DLD1 (cell line): ENCODE results near the gene SLC36A3.
"Not testable (repeated sequence)": the region's sequence is repeated elsewhere in the genome, so short reads cannot be mapped to it uniquely, and the experiment has no call there.

ENCODE experiments used
- in situ Hi-C: cut with HindIII; loops from 2 replicates; pipeline ENCODE4 v1.10.0; 2017; ENCODE audit warnings: low sequenced_read_pairs

Gene SLC36A3

DNA sequence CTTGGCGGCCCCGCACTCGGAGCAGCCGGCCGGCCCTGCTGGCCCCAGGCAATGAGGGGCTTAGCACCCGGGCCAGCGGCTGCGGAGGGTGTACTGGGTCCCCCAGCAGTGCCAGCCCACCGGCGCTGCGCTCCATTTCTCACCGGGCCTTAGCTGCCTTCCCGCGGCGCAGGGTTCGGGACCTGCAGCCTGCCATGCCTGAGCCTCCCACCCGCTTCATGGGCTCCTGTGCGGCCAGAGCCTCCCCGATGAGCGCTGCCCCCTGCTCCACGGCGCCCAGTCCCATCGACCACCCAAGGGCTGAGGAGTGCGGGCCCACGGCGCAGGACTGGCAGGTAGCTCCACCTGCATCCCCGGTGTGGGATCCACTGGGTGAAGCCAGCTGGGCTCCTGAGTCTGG is 5.7 kb upstream of the SLC36A3 start:
- in situ Hi-C loops, result not testable (repeated sequence)

DNA sequence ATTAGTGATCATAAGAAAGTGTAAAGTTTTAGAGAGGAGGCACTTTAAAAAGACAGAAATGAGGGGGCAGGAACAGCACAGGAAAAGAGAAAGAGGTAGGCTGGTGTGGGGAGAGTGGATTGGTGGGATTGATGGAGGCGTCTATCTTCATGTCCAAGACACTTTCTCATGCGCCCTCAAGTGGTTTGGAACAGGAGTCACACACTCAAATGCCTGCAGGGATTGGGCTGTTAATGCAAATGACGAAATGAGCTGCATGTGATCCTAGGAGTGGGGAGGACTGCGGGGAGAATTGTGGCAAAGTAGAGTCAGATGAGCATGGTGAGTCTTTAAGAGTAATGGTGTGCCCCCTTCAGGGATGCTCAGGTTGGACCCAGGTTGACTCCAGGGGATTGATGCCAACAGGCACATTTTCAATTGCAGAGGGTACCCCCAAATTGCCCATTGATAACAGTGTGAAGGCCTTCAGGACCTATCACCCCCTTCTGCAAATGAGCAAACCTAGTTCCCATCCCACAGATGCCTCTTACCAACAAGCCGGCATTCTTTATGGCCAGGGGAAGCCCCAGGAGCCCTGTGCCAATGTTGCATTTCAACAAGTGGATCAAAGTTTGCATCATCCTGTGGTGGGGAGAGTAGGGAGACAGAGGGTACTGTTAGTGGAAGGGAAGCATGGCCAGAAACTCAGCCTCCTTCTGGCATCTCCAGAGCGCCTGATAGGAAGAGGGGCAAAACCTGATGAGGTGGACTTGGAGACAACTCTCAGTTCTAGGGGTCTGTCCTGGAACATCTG is 5.3 kb downstream of the SLC36A3 start:
- in situ Hi-C loops, result no loop called here

GRCh38 chr5:151296974-151297373 is 6.6 kb downstream of the SLC36A3 start:
- in situ Hi-C loops, result no loop called here

- in situ Hi-C loops, result no loop called here
Measured at GRCh38 chr5:151296478-151296830, 7.1 kb downstream of the SLC36A3 start.

GRCh38 chr5:151295791-151296477 is 7.6 kb downstream of the SLC36A3 start:
- in situ Hi-C loops, result no loop called here

DNA sequence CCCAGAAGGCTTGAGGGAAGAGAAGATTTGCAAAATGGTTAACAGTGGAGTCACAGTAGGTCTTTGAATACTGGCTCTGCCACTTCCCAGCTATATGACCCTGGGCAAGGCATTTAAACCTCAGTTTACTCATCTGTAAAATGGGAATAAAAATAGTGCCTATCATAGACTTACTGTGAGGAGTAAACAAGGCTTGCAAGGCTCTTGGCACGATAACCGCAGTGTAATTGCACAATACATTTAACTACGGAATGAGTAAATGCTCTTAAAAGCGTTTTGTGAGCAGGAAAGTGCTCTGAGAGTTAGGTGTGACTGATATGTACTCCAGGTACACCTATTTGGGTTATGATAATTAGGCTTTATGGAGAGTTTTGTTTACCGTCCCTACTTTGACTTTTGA is 8.4 kb downstream of the SLC36A3 start:
- in situ Hi-C loops, result no loop called here

- in situ Hi-C loops, result no loop called here
Measured at GRCh38 chr5:151293624-151294023, 9.9 kb downstream of the SLC36A3 start.

DNA sequence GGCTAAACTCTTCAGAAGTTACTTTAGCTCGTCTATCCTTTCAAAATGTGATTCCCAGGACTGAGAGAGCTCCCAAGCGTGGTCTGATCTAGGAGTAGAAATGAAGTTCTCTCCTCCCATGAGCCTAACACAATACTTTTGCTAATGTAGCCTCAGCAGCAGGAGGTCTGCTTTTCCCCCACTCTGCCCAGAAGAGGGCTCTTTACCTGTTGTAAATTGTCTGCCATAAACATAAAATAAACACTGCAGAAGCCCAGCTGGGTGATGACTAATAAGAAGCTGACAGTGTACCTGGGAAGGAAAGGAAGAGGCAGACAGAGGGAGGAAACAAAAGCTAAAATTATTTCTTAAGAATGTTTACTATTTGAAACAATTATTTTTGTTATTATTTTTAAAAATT is 15.4 kb downstream of the SLC36A3 start:
- in situ Hi-C loops, result no loop called here

- in situ Hi-C loops, result no loop called here
Measured at GRCh38 chr5:151286246-151286645, 17.3 kb downstream of the SLC36A3 start.

DNA sequence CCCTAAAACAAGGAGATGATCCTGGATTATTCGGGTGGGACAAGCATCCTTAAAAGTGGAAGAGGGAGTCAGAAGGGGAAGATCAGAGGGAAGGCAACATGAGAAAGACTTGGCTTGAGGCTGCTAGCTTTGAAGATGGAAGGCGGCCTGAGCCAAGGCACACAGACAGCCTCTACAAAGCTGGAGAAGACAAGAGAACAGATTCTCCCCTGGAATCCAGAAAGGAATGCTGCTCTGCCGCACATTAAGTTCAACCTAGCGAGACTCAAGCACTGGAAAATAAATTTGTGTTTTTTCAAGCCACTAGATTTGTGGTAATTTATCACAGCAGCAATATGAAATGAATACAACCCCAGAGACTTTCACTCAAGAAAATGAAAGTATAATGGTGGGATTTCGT is 17.9 kb downstream of the SLC36A3 start:
- in situ Hi-C loops, result no loop called here

GRCh38 chr5:151284392-151284967 is 19.1 kb downstream of the SLC36A3 start:
- in situ Hi-C loops, result no loop called here

DNA sequence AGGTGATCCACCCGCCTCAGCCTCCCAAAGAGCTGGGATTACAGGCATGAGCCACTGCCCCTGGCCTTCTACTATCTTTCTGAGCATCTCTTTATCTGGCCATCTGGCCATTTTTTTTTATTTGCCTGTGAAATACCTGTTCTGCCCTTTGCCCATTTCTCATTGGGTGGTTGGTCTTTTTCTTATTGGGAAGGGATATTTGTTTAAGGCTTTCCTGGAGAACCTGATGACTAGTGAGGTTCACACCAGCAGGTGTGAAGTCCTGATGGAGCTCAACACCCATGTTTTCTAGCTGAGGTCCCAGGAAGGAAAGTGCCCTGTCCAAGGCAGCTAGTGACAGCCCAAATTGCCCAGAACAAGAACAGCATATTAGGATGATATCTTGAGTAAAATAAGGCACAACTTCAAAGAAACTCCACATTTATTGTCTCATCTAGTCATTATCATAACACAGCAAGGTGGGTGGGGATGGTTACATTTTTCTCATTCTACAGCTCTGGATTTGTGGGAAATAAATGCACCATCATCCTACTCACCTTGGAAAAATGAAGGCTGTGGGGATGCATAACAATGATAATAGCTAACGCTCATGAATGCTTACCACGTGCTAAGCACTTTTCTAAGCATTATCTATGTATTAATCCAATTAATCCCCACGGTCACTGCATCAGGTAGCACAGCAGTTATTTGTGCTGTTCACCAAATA is 20.3 kb downstream of the SLC36A3 start:
- in situ Hi-C loops, result no loop called here

- in situ Hi-C loops, result no loop called here
Measured at GRCh38 chr5:151281001-151281639, 22.4 kb downstream of the SLC36A3 start.

- in situ Hi-C loops, result no loop called here
Measured at GRCh38 chr5:151280443-151280842, 23.1 kb downstream of the SLC36A3 start.

GRCh38 chr5:151278845-151279244 is 24.7 kb downstream of the SLC36A3 start:
- in situ Hi-C loops, result no loop called here

GRCh38 chr5:151275803-151276202 is 27.8 kb downstream of the SLC36A3 start:
- in situ Hi-C loops, result no loop called here

GRCh38 chr5:151274666-151275065 is 28.9 kb downstream of the SLC36A3 start:
- in situ Hi-C loops, result no loop called here

GRCh38 chr5:151271336-151271735 is 32.2 kb downstream of the SLC36A3 start:
- in situ Hi-C loops, result no loop called here

DNA sequence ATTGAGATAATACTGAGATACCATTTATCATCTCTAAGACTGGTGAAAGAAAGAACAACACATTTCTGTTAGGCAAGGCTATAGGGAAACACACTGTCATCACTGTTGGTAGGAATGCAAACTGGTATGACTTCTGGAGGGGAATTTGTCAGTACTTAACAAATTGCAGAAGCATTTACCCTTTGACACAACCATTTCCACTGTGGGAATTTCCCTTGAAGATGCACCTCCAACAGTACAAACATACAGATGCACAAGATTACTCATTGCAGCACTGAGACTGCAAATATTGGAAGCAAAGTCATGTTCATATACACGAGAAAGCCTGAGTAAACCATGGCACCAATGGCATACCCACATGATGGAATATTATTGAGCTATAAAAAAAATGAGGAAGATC is 33.0 kb downstream of the SLC36A3 start:
- in situ Hi-C loops, result no loop called here

DNA sequence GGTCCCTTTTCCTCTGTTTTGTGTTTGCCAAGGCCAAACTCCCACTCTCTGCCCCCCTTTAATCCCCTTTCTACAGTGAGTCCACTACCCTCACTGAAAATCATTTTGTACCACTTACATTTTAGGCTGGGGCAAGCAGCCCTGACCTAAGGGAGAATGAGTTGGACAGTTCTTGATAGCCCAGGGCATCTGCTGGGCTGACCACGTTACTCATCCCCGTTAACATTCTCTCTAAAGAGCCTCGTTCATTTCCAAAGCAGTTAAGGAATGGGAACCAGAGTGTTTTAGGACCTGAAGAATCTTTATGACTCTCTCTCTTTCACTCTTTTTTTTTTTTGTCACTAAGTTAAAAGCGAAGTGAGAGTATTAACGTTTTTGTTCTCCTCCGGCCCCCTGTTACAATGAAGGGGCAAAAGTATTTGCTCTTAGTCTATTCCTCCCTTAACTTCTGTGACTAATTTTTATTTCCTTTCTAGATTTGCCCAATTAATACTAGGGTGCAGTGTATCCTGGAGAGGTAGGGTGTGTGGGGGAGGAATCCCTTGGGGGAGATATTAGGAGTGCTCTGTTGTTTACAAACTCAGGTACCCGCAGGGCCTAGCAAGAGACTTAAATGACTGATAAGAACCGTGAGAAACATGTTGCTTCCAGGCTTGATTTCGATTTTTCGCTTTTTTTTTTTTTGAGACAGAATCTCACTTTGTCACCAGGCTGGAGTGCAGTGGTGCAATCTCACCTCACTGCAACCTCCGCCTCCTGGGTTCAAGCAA is 35.9 kb downstream of the SLC36A3 start:
- in situ Hi-C loops, result no loop called here
